AG04449 (cell line): Measurements from ENCODE around the gene HOXB6.
A peak's percentile ranks its signal among the peaks of the same experiment; 100 is the strongest.

ENCODE experiments used
- CTCF ChIA-PET: fragments of 350-600 bp; formaldehyde crosslinking; extraction: SDS; loops from one replicate; lab custom pipeline; 2021; ENCODE audit warnings: antibody characterized with exemption; lab: Yijun Ruan, JAX
- POLR2A ChIA-PET: fragments of 400-600, 350-600 bp; formaldehyde crosslinking; extraction: SDS; loops from one replicate; lab custom pipeline; 2020; ENCODE audit warnings: antibody characterized with exemption, inconsistent platforms; lab: Yijun Ruan, JAX
- DNase-seq: peaks from one replicate; pipeline ENCODE4 v3.0.0-alpha.2; 2010; ENCODE audit warnings: low read depth, low spot score
- H3K4me3 ChIP-seq: 2 replicates; pipeline ENCODE4 v1.5.1; 2011; ENCODE audit warnings: low read depth, mild to moderate bottlenecking, control low read depth, low read length
- CTCF ChIP-seq: IDR thresholded peaks from one replicate; pipeline ENCODE4 v1.5.1; 2011; ENCODE audit warnings: mild to moderate bottlenecking, moderate library complexity, low read length, control low read depth, inconsistent platforms; ENCODE audit not compliant: insufficient read depth; ENCODE audit errors: missing control alignments

The HOXB6 gene

DNA sequence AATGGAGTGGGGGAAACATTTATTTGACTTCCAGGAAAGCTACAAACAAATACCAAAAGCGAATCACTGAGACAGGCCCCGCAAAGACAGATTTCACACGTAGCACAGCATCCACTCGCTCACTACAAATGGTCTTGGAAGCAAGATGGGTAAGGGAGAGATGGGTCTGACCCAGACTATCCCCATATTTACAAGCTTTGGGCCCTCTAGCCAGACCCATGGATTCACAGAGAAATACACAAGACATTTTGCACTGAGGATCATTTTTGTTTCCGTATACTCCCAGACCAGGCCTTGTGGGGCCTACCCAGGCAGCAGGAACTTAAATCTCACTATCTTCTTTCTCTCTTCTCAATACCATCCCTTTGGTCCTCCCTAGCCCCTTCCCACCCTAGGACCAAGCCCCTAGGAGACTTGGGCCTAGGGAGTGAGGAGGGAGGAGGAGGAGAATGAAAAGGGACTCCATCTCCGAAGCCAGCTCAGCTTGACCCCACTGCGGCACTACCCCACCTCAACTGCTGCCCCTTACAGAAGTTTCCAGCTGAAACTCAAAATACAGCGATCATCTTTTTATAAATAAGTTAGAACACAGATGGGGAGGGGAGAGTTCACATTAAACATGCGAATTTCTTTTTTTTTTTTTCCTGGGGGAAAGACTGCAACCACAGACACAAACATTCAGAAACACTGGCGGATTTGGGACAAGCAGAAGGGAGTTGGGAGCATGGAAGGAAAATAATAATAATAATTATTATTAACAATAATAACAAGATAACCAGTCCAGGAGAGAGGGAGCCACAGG is 13.3 kb downstream of the HOXB6 start:
- CTCF ChIA-PET: interaction anchor here (0.6 to 8.4 kb wide), 17 partner anchors 15 to 283 kb away, joined by 3 to 80 read pairs (median 4); partner anchors contain the start of gene HOXB8
- peak overlapping the region; percentile 76 for H3K4me3 ChIP-seq
- no peak for DNase-seq
- POLR2A ChIA-PET: interaction anchor here (0.6 to 3.3 kb wide), 8 partner anchors 18 to 388 kb away, joined by 3 to 14 read pairs (median 4); no protein-coding TSS in a partner anchor
- TF ChIP-seq CTCF: no peak

GRCh38 chr17:48590607-48591161 is 14.1 kb downstream of the HOXB6 start:
- ChIA-PET CTCF (interaction anchor here (0.9 to 8.4 kb wide), 13 partner anchors 18 to 282 kb away, joined by 3 to 80 read pairs (median 4); partner anchors contain the start of gene HOXB8), POLR2A (interaction anchor here (0.6 to 1.5 kb wide), 4 partner anchors 22 to 387 kb away, joined by 3 to 5 read pairs (median 4); no protein-coding TSS in a partner anchor)
- no peak for TF ChIP-seq CTCF
- no peak for DNase-seq
- peak overlapping the region; percentile 76 for H3K4me3 ChIP-seq

DNA sequence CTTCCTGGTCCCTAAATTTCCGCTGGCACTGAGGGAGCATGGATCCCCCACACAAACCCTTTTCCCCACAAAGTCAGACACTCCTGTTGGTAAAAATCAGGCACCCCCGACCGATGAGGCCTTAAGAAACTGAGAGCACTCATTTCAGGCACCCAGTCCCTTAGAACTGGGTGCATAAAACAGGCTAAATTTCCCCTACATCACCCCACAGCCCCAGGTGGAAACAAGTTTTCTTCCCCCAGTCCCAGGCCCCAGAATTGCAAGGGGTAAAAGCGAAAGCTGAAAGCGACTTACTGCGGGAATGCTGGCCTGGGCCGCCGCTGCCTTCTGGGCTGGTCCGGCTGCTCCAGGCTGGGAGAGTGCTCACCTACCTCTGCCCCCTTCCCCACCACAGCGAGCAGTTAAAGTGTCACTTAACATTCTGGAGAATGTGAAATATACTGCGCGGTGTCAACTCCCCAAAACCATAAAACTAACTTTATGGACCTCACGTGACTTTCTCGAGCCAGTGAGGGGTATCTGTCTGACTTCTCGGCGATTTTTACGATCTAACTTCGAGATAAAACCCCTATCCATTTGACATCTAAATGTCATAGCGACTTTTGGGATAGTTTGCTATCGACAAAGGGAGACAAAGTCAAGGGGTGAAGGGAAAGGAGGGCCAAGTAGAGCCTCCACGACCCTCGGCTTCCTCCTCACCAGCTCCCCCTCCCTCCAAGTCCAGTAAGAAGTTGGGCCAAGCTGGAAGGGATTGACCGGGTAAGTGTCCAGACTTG is 14.8 kb downstream of the HOXB6 start, which contains the start of gene HOXB3:
Gene HOXB3 (minus strand): TSS at position 411 of the 776 bp plus-strand sequence. CDS start 37,767 bp downstream, outside the sequence.
- peak; percentile 67 for DNase-seq
- ChIA-PET POLR2A (interaction anchor here (0.7 to 1.5 kb wide), 5 partner anchors 23 to 103 kb away, joined by 3 to 5 read pairs (median 3); no protein-coding TSS in a partner anchor), CTCF (interaction anchor here (0.7 to 8.4 kb wide), 15 partner anchors 18 to 282 kb away, joined by 3 to 80 read pairs (median 5); partner anchors contain the start of gene HOXB8)
- no peak for TF ChIP-seq CTCF
- H3K4me3 ChIP-seq: peak within 1 kb of the TSS; percentile 76

GRCh38 chr17:48589060-48589830 is 15.5 kb downstream of the HOXB6 start:
- CTCF ChIA-PET: interaction anchor here (0.7 to 8.4 kb wide), 15 partner anchors 10 to 239 kb away, joined by 3 to 80 read pairs (median 5); partner anchors contain the start of gene HOXB4
- TF ChIP-seq CTCF: no peak
- POLR2A ChIA-PET: interaction anchor here (0.7 to 2.8 kb wide), 14 partner anchors 7 to 237 kb away, joined by 3 to 25 read pairs (median 4); no protein-coding TSS in a partner anchor
- H3K4me3 ChIP-seq: peak overlapping the region; percentile 76
- no peak for DNase-seq

- H3K4me3 ChIP-seq: peak overlapping the region; percentile 76
- ChIA-PET CTCF (interaction anchor here (0.7 to 8.4 kb wide), 16 partner anchors 9 to 238 kb away, joined by 3 to 80 read pairs (median 4); partner anchors contain the start of gene HOXB4), POLR2A (interaction anchor here (1.0 to 2.8 kb wide), 14 partner anchors 8 to 236 kb away, joined by 3 to 25 read pairs (median 5); no protein-coding TSS in a partner anchor)
- TF ChIP-seq CTCF: no peak
- no peak for DNase-seq
Measured at GRCh38 chr17:48588528-48588927, 16.3 kb downstream of the HOXB6 start.
